Neural progenitor cell (in vitro differentiated cells): Measurements from ENCODE around the gene DNAJB12.

Experiments used
- CTCF ChIP-seq: fragments of 200-600 bp; sonication (generic); IDR thresholded peaks from 2 replicates; pipeline ENCODE4 v1.5.1; 2017; ENCODE audit warnings: antibody characterized with exemption, mild to moderate bottlenecking
- EZH2 ChIP-seq: fragments of 200-600 bp; sonication (generic); IDR thresholded peaks from 2 replicates; pipeline ENCODE4 v1.6.1; 2017; ENCODE audit warnings: antibody characterized with exemption, mild to moderate bottlenecking, moderate library complexity
- EZH2phosphoT487 ChIP-seq: fragments of 200-600 bp; sonication (generic); IDR thresholded peaks from 2 replicates; pipeline ENCODE4 v1.6.1; 2017; ENCODE audit warnings: antibody characterized with exemption

- TF ChIP-seq EZH2 (no peak), CTCF (no peak), EZH2phosphoT487 (no peak)
These were observed 20.4 kb downstream of the DNAJB12 start for GRCh38 chr10:72334196-72334824.
